Esophagus muscularis mucosa (tissue), 3 donors: Measurements from ENCODE around the gene RNF133.

ENCODE experiments used
- CTCF ChIP-seq, 3 experiments: fragments of 200-600 bp in 2 of 3; fragments of 450-650 bp in 1 of 3; sonication (generic) in 2 of 3; IDR thresholded peaks; one replicate each; pipeline ENCODE4 v1.5.1; 2017 to 2019; ENCODE audit warnings: antibody characterized with exemption in 3 of 3, mild to moderate bottlenecking in 2 of 3, moderate library complexity in 1 of 3
- EP300 ChIP-seq: sonication (generic); formaldehyde crosslinking; IDR thresholded peaks from one replicate; pipeline ENCODE4 v1.6.1; 2017; ENCODE audit warnings: antibody characterized with exemption

GRCh38 chr7:122702872-122703510 lies 4.1 kb upstream of the RNF133 start, which contains the start of gene RNF148:
- TF ChIP-seq CTCF (IDR thresholded peaks at IDR 0.05): no peak
- no peak for TF ChIP-seq EP300
